GM21515 (cell line): ENCODE data around the gene ME3.

Experiments used
- ATAC-seq: cut with Tn5 transposase; IDR thresholded peaks from one replicate; pipeline ENCODE4 v1.9.1; 2021; ENCODE audit not compliant: unreplicated experiment

The ME3 gene

GRCh38 chr11:86589856-86590589 lies 82.4 kb downstream of the ME3 start:
- no peak for ATAC-seq

- no peak for ATAC-seq
Measured at GRCh38 chr11:86589204-86589603, 83.2 kb downstream of the ME3 start.

GRCh38 chr11:86588566-86589090 lies 83.8 kb downstream of the ME3 start:
- no peak for ATAC-seq

DNA sequence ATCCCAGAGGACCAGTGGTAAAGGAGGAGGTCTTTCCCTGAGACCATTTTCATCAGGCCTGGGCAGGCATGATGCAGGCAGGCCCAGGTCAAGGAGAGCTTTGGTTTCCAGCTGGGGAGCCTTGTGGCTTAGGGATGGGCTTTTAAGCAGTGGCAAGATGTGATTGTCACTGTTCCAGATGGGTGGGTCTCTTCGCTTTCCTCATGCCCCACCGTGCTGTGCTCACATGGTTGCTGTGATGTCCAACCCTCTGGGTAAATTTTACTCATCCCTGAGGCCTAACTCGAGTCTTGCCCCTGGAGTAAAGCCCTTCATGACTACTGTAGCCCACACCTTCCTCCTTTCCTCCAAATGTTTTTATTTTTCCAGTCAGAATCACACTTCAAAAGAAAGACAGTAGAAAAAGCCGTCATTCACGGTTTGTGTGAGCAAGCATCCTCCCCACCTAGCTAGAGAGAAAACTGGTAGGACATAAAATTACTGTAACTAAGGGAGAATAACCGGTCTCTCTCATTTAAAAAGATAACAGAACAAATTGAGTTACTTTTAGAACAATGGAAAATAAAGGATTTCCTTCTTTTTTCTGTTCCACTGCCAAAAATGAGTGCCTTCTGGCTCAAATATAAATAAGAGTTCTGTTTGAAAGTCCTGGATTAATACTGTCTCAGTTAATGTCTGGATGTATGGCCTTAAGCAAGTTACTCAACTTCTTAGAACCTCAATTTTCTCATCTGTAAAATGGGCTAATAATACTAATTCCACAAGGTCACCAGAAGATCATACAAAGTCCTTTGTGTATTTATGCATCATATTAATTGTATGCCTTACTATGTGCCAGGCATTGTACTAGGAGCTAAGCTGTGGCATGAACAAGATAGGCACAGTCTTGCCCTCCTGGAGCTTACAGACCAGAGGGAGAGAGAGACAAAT lies 84.9 kb downstream of the ME3 start:
- ATAC-seq = no peak

GRCh38 chr11:86586307-86586706 lies 86.1 kb downstream of the ME3 start:
- ATAC-seq = no peak

DNA sequence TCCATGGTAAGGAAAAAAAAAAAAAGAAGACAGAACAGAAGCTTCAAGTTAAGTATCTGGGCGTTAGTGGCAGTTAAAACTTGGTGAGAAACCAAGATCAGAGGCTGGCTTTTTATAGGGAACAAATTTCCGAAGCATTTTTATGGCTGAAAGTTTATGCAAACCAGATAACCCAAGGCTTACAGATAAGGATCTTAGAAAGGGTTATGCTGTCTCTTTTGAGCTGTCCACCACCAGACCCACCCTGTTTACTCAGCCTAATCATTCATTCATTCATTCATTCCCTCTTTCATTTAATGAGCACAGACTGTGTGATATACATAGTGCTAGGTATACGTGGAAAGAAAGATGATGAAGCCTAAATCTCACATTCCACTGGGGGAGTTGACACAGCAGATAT lies 89.5 kb downstream of the ME3 start:
- no peak for ATAC-seq

- ATAC-seq = no peak
Measured at GRCh38 chr11:86580535-86580934, 91.9 kb downstream of the ME3 start.

DNA sequence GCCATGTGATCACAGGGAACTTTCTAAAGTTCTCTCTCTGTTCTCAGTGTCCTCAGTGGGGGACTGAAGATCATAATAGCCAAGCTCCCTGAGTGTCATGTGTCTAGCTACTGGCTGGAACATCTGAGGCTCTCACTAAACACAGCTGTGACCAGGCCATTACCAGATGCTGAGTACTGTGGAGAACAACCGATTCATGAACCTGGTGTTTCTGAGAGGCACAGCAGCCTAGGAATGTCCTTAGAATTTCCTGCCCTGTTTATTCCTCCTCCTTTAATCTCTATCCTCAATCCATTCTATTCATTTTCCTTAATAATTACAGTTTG lies 93.0 kb downstream of the ME3 start:
- ATAC-seq = no peak

DNA sequence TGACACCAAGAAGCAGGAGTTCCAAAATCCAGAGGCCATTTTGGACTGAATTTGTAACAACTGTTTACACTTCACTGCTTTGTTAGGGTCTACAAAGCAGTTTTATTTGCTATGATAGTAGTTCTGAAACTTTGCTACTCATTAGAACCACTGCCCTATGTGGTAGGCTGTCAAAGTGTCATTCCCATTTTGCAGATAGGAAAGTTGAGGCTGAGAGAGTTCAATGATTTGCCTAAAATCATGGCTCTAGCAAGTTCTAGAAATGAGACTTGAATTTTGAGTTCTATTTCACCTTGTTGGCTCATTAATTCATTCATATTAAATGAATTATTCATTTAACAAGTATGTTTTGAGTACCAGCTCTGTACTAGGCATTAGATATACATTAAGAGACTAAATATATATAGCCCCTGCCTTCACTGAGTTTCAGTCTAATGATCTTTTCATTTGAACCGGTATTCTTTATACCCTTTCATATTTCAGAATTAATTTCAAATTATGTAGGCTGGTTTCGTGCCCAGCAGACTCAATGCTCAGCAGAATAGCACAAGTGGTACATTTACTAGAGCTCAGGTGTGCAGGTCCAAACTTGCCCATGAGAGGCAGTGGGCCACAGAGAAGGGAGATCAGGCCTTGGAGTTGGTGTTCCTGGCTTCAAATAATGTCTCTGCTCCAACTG lies 93.5 kb downstream of the ME3 start:
- no peak for ATAC-seq

DNA sequence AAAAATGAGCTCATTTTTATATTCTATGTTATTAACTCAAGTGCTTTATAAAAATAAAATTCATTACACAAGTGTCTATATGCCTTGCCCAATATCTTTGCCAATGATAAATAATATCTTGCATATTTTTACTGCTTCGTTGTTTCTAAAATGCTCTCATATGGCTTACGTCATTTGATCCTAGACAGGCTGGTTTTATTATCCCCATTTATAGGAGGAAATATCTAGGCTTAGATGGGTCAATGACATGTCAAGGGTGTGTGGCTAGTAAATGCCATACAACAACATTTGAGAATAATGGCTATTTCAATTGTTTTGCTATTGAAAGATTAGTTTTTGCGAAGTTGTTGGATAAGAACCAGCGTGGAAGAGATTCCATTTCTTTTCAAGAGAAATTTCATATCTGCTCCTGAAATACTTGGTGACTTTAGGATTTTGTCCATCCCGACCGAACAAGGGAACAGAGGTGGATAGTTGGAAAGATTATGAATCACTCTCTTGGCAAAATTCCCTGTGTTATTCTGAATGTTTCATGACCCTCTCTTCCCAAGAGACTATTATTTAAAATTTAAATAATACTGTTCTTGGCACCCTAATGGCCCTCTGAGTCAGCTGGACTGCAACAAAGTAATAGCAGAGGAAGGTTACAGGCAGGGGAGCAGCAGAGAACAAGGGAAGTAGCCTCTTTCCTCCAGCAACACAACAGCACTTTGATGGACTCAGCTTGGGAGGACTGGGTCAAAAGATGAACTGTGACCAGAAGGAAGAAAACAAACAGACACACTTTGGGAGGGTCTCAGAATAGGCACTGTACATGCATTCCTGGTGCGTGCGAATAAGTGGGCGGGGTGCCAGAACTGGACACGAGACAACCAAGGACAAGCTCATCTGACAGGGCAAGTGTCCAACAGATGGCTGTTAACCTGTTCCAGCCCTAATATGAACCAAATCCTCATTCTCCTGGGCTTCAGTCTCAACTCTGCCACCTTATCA lies 94.5 kb downstream of the ME3 start:
- no peak for ATAC-seq

GRCh38 chr11:86576946-86577624 lies 95.3 kb downstream of the ME3 start:
- no peak for ATAC-seq

- ATAC-seq = no peak
Measured at GRCh38 chr11:86575927-86576326, 96.5 kb downstream of the ME3 start.

DNA sequence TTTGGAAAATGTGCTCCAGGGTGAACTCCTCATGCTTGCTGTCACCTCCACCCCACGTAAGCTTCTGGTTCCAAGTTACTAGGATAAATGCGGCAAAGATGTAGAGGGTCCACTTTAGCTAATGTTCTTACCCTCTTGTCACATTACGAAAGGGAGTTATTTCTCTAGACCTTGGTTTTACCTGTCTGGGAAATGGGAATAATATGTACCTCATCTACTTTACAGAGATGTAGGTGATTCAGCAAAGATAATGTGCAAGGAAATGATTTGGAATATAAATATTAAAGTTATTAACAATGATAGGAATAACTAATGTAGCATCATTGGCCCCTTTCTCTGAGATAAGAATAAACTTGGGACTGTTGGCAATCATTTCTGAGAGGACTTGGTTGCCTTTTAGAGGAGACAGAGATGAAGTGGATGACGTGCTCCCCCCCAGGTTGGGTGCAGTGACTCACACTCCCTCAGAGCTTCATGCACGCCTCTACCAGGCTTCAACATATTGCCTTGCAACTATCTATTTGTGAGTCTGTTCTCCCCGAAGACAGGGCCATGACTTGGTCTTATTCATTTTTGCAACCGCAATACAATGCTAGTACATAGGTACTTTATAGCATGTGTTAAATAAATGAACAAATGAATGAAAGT lies 97.1 kb downstream of the ME3 start:
- no peak for ATAC-seq

GRCh38 chr11:86574493-86575207 lies 97.8 kb downstream of the ME3 start:
- ATAC-seq = no peak

GRCh38 chr11:86571273-86571948 lies 101.0 kb downstream of the ME3 start:
- no peak for ATAC-seq

- no peak for ATAC-seq
Measured at GRCh38 chr11:86570451-86570850, 102.0 kb downstream of the ME3 start.

DNA sequence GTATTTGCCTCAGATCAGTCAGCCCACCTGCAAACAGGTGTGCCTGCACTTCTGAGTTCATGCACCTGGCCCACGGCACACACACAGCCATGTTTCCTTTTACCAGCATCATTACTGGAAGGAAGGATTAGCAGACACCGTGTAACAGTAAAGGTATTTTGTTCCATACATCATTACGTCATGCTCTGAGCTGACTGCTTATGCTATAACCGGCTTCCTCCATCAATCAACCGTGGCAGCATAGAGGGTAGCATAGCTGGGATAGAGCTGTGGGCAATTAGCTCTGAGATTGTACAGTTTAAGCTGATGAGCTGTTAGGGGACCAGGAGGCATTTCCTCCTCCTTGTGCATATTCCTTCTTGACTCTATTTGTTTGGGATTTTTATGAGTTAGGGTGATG lies 102.4 kb downstream of the ME3 start:
- ATAC-seq = no peak

GRCh38 chr11:86569109-86569508 lies 103.3 kb downstream of the ME3 start:
- no peak for ATAC-seq
